ENCODE results near the gene FUS.
"Not testable (repeated sequence)": the region's sequence is repeated elsewhere in the genome, so short reads cannot be mapped to it uniquely, and the experiment has no call there.

DNA sequence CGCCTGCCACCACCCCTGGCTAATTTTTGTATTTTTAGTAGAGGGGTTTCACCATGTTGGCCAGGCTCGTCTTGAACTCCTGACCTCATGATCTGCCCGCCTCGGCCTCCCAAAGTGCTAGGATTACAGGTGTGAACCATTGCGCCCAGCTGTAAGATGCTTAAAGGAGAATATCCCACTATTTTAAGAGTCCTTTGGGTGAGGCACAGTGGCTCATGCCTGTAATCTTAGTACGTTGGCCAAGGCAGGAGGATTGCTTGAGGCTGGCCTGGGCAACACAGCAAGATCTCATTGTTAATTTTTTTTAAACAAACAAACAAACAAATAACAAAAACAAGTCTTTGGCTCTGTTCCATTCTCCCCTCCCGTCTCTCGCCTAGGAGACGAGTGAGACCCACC lies 38.9 kb upstream of the FUS start:
- TF ChIP-seq, protein P1, sequence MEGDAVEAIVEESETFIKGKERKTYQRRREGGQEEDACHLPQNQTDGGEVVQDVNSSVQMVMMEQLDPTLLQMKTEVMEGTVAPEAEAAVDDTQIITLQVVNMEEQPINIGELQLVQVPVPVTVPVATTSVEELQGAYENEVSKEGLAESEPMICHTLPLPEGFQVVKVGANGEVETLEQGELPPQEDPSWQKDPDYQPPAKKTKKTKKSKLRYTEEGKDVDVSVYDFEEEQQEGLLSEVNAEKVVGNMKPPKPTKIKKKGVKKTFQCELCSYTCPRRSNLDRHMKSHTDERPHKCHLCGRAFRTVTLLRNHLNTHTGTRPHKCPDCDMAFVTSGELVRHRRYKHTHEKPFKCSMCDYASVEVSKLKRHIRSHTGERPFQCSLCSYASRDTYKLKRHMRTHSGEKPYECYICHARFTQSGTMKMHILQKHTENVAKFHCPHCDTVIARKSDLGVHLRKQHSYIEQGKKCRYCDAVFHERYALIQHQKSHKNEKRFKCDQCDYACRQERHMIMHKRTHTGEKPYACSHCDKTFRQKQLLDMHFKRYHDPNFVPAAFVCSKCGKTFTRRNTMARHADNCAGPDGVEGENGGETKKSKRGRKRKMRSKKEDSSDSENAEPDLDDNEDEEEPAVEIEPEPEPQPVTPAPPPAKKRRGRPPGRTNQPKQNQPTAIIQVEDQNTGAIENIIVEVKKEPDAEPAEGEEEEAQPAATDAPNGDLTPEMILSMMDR (IDR thresholded peaks at IDR 0.05; ENCODE audit: insufficient read depth, low read length), result not testable (repeated sequence)
- TF ChIP-seq SPI1 (IDR thresholded peaks at IDR 0.05; ENCODE audit: borderline replicate concordance, low read depth); POLR2AphosphoS5 (IDR thresholded peaks at IDR 0.05; ENCODE audit: low read depth): not testable (repeated sequence)
